Keratinocyte (primary cell): ENCODE measurements around the gene ATXN7.

Experiments
- CTCF ChIP-seq, 3 experiments: IDR thresholded peaks in 1 of 3; conservative IDR thresholded peaks in 1 of 3; optimal IDR thresholded peaks in 1 of 3; 2 replicates in 2 of 3; 3 replicates in 1 of 3; pipeline versions ENCODE3 to v1.5.1; 2011; ENCODE audit warnings: low read length in 3 of 3, mild to moderate bottlenecking in 3 of 3, moderate library complexity in 2 of 3, control low read depth in 1 of 3, inconsistent platforms in 1 of 3; ENCODE audit not compliant: insufficient read depth in 2 of 3; ENCODE audit errors: extremely low read depth in 1 of 3
- EZH2 ChIP-seq: IDR thresholded peaks from one replicate; pipeline ENCODE4 v1.6.1; 2012; ENCODE audit warnings: inconsistent platforms, mild to moderate bottlenecking, low read length, moderate library complexity

DNA sequence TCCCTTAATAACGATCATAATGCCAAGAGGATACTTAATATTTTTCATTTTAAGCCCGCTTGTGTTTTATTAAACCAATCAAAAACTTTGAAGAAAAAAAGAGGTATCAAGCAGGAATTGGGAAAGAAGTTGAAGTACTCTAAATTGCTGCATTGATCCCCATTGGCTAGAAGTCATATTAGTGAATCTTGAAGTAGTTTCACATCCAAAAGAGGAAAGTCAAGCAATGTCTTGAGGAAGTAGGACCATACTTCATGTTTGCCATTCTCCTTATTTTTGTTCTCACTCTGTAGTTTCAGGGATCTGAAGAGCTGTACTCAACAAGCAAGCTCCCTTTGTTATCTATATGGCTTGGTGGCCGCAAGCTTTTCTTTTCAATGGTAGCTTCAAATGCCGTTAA, 46.3 kb downstream of the ATXN7 start:
- TF ChIP-seq CTCF (optimal IDR thresholded peaks at IDR 0.05 in 1 of 3, IDR thresholded peaks at IDR 0.05 in 1 of 3, conservative IDR thresholded peaks at IDR 0.05 in 1 of 3; ENCODE audit: extremely low read depth in 1 of 3, insufficient read depth in 2 of 3, low read length in 3 of 3) (no peak), EZH2 (no peak)
